Measurements from ENCODE around the gene MAPK10.

DNA sequence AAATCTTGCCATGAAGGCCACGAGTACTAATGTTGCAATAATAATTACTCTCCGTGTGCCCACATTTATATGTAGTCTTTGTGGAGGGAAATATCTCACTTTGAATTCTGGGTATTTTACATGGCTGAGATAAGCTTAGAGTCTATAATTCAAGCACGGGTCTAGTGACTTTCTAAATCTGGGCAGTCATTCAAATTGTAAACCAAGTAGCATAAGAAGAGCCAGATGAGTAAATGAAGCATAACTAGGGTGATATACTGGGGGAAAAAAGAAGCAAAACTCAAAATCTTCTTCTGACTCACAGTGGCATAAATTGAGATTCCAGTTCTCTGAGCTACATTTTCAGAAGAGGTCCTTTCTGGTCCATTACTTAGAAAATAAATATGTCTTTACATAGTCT is 53.0 kb downstream of the MAPK10 start:
- TF ChIP-seq, protein P1, sequence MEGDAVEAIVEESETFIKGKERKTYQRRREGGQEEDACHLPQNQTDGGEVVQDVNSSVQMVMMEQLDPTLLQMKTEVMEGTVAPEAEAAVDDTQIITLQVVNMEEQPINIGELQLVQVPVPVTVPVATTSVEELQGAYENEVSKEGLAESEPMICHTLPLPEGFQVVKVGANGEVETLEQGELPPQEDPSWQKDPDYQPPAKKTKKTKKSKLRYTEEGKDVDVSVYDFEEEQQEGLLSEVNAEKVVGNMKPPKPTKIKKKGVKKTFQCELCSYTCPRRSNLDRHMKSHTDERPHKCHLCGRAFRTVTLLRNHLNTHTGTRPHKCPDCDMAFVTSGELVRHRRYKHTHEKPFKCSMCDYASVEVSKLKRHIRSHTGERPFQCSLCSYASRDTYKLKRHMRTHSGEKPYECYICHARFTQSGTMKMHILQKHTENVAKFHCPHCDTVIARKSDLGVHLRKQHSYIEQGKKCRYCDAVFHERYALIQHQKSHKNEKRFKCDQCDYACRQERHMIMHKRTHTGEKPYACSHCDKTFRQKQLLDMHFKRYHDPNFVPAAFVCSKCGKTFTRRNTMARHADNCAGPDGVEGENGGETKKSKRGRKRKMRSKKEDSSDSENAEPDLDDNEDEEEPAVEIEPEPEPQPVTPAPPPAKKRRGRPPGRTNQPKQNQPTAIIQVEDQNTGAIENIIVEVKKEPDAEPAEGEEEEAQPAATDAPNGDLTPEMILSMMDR (IDR thresholded peaks at IDR 0.05), result no peak
- no peak for TF ChIP-seq POLR2A (IDR thresholded peaks at IDR 0.05)
